HG02798 (cell line): ENCODE results near the gene STRA6.

Source experiments
- ATAC-seq: cut with Tn5 transposase; IDR thresholded peaks from one replicate; pipeline ENCODE4 v1.9.1; 2021; ENCODE audit warnings: mild to moderate bottlenecking; ENCODE audit not compliant: unreplicated experiment, poor library complexity

STRA6 gene

GRCh38 chr15:74184582-74185091 is 17.9 kb downstream of the STRA6 start:
- ATAC-seq: no peak

GRCh38 chr15:74182131-74182530 is 20.5 kb downstream of the STRA6 start:
- no peak for ATAC-seq

- no peak for ATAC-seq
Measured at GRCh38 chr15:74180881-74181602, 21.5 kb downstream of the STRA6 start.

GRCh38 chr15:74179983-74180880 is 22.4 kb downstream of the STRA6 start:
- ATAC-seq: no peak

- ATAC-seq: no peak
Measured at GRCh38 chr15:74179101-74179841, 23.3 kb downstream of the STRA6 start.

- no peak for ATAC-seq
Measured at GRCh38 chr15:74178326-74179100, 24.1 kb downstream of the STRA6 start.

- no peak for ATAC-seq
Measured at GRCh38 chr15:74176262-74177214, 26.0 kb downstream of the STRA6 start.

GRCh38 chr15:74175271-74176191 is 27.1 kb downstream of the STRA6 start:
- ATAC-seq: no peak

GRCh38 chr15:74174958-74175253 is 27.7 kb downstream of the STRA6 start:
- ATAC-seq: no peak

GRCh38 chr15:74174219-74174957 is 28.2 kb downstream of the STRA6 start:
- ATAC-seq: no peak

- no peak for ATAC-seq
Measured at GRCh38 chr15:74173380-74174218, 29.0 kb downstream of the STRA6 start, which contains the start of gene ISLR. ISLR (plus strand) TSS chr15:74173710; CDS start chr15:74174859, 1,149 bp downstream.

GRCh38 chr15:74172701-74173379 is 29.7 kb downstream of the STRA6 start:
- ATAC-seq: no peak

GRCh38 chr15:74171965-74172541 is 30.5 kb downstream of the STRA6 start:
- no peak for ATAC-seq

GRCh38 chr15:74170875-74171578 is 31.6 kb downstream of the STRA6 start:
- no peak for ATAC-seq
